GM18505 (cell line): ENCODE data around the gene MRC2.
"Not testable (repeated sequence)": the region's sequence is repeated elsewhere in the genome, so short reads cannot be mapped to it uniquely, and the experiment has no call there.

ENCODE experiments used
- ATAC-seq: cut with Tn5 transposase; IDR thresholded peaks from one replicate; pipeline ENCODE4 v1.9.1; 2021; ENCODE audit not compliant: unreplicated experiment
- POLR2A ChIP-seq: IDR thresholded peaks from 4 replicates; pipeline ENCODE4 v1.6.1; 2011; ENCODE audit warnings: borderline replicate concordance; ENCODE audit not compliant: insufficient read depth, insufficient read length; ENCODE audit errors: extremely low read depth

Gene MRC2

DNA sequence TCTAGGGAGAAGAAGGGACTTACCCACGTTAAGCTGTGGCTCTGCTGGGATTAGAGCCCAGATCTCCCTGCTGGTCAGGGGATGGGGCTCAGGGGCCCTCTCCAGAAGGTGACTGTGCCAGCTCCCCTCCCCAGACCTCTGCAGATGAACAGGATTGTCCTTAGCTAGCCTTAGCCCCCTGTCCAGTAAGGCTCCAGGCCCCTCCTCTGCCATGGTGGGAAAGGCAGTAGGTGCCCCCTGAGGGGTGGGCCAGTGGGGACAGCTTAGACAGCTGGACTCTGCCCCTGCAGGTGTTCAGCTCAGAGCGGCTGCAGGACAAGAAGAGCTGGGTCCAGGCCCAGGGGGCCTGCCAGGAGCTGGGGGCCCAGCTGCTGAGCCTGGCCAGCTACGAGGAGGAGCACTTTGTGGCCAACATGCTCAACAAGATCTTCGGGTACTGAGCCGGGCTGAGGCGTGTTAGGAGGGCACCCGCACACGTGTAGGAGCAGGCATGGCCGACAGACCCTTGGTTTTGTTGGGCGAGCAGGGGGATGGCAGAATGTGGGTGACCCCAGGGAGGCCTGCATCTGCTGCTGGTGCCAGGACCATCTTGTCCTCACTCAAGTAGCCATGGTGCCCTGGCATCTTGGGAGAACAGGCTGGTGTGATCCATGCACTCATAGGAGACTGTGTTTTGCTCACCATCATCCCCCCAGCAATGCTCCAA is 50.9 kb downstream of the MRC2 start:
- ATAC-seq, result no peak
- no peak for TF ChIP-seq POLR2A

DNA sequence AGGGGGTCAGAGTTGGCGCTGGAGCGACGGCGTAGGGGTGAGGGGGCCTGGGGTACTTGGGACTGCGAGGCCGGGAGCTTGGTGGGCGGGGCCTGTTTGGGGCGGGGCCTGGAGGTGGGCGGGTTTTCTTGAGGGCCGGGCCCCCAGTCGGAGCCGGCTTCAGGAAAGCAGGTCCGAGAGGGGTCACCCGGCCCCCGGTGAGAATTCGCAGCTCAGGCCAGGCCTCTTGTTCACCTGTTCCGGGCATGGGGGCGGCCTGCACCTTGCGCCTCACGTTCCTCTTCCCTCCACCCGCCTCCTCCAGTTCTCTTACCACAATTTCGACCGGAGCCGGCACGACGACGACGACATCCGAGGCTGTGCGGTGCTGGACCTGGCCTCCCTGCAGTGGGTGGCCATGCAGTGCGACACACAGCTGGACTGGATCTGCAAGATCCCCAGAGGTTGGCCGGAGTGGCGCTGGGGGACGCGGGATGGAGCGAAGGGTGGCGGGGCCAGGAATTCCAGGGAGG is 52.5 kb downstream of the MRC2 start:
- ATAC-seq, result no peak

DNA sequence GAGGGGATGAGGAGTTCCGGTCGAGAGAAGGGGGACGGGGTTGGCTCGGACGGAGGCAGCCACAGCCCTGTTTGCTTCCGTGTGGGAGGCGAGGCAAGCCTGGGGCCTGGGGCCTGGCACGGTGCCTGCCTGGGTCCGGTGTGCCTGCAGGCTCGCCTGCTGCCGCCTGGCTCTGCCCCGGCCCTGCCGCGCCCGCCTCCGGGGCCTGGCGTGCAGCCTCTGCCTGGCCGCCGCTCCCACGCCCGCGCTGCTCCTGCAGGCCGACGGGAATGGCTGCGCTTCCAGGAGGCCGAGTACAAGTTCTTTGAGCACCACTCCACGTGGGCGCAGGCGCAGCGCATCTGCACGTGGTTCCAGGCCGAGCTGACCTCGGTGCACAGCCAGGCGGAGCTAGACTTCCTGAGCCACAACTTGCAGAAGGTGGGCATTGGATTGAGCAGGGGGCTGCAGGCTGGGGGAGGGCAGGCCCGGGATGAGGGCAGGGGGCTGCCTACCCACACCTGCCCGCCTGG is 53.1 kb downstream of the MRC2 start:
- no peak for TF ChIP-seq POLR2A
- ATAC-seq, result no peak

More for the DNA sequence above, 52.5 kb downstream of the MRC2 start:
- no peak for TF ChIP-seq POLR2A

DNA sequence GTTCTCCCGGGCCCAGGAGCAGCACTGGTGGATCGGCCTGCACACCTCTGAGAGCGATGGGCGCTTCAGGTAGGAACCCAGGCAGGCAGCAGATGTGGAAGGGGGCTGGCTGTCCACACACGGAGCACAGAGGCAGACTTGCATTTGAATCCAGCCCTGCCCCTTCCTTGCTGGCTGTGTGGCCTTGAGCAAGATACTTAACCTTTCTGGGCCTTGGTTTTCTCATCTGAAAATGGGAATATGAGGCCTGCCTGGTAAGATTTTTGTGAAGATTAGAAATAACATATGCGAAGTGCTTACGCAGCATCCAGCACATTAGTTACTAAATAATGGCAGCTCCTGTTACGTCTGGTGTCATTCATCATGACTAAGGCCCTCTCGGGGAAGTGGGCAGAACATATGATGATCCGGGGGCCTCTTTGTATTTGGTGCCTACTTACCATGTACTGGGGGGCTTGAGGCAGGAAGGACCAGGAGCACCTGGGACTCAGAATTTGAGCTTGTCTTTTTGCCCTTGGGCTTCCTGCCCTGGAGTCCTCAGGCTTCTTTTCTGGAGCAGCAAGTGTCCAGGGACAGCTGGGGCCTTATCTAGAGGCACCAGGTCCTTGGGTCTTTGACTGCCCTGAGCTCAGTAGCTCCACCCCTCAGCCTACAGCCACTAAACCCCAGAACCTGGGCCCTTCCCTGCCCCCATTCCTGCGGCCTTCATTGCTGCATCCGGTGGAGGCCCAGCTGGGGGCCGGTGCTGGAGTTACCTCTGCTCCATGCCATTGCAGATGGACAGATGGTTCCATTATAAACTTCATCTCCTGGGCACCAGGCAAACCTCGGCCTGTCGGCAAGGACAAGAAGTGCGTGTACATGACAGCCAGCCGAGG is 53.8 kb downstream of the MRC2 start:
- no peak for ATAC-seq
- no peak for TF ChIP-seq POLR2A

DNA sequence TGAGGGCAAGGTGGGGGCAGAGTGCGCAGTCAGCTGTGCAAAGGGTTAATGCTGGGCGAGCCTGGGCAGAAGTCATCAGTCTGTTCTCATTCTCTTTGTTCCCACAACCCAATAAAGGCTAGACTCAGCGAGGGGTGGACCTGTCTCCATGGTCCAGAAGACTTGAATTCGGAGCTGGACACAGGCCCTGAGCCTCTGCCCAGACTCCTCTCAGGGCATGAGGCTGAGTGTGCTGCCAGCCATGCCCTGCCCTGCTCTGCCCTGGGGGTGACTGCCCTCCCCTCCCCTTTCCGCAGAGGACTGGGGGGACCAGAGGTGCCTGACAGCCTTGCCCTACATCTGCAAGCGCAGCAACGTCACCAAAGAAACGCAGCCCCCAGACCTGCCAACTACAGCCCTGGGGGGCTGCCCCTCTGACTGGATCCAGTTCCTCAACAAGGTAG is 54.5 kb downstream of the MRC2 start:
- ATAC-seq, result no peak
- no peak for TF ChIP-seq POLR2A

DNA sequence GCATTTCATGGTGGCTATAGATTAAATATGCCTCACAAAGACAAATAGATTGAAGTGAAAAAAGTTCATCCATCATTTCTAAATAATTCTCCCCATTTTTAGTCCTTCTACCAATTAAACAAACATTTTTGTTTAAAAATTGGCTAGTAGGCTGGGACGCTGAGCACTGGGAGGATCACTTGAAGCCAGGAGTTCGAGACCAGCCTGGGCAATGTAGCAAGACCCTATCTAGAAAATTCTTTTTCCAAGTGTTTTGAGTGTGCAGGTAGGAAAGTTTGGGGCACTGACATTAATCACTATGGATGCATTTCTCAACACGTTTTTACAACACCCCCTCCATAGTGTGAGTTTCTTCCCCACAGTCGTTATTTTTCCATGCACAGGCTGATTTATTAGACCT is 56.7 kb downstream of the MRC2 start:
- ATAC-seq, result no peak
- TF ChIP-seq POLR2A, result no peak

DNA sequence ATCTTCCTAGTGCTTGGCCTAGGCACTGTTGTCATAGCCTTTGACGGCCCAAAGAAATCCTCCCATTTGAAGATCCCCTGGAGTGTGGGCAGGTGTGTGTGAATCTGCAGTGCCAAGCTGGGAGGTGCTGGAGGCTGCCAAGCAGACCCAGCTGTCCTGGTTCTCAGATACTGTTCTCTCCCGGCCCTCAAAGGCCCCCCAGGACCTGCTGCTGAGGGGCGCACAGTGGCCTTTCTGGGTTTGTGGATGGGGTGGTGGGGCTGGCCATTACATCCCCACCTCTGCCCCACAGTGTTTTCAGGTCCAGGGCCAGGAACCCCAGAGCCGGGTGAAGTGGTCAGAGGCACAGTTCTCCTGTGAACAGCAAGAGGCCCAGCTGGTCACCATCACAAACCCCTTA is 60.5 kb downstream of the MRC2 start:
- no peak for ATAC-seq
- TF ChIP-seq POLR2A, result no peak

DNA sequence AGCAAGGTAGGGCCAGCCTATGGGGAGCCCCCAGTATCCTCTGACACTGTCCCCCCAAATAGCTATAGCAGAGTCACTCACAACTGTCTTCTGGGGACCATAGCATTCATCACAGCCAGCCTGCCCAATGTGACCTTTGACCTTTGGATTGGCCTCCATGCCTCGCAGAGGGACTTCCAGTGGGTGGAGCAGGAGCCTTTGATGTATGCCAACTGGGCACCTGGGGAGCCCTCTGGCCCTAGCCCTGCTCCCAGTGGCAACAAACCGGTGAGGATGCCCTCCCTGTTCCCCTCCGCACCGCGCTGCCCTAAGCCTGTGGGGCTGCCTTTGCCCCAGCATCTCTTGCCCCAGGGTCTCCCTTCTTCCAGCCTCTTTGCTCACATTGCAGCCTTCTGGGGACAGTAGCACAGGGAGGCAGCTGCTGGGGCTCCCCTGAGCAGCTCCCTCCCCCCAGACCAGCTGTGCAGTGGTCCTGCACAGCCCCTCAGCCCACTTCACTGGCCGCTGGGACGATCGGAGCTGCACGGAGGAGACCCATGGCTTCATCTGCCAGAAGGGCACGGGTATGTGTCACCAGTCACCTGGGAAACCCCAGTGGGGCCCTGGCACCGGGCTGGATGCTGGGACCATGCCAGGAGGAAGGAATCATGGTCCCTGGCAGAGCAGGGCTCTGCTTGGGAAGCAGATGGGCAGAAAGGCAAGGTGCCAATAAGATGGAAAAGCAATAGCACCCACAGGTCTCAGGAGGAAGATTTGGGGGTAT is 61.1 kb downstream of the MRC2 start:
- ATAC-seq, result no peak
- TF ChIP-seq POLR2A, result no peak

DNA sequence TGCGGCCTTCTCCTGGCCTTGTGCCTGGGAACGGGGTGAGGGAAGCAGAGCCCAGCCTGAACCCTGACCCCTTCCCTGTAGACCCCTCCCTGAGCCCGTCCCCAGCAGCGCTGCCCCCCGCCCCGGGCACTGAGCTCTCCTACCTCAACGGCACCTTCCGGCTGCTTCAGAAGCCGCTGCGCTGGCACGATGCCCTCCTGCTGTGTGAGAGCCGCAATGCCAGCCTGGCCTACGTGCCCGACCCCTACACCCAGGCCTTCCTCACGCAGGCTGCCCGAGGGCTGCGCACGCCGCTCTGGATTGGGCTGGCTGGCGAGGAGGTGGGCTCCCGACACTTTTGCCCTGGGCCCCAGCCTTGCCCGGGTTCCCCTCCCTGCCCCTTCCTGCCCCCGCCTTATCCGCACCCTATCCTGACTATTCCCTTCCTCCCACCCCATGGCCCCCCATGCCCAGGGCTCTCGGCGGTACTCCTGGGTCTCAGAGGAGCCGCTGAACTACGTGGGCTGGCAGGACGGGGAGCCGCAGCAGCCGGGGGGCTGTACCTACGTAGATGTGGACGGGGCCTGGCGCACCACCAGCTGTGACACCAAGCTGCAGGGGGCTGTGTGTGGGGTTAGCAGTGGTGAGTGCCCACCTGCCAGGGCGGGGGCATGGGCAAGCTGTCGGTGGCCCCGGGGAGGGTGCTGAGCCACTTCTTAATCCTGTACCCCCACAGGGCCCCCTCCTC is 62.1 kb downstream of the MRC2 start:
- ATAC-seq, result no peak
- no peak for TF ChIP-seq POLR2A

DNA sequence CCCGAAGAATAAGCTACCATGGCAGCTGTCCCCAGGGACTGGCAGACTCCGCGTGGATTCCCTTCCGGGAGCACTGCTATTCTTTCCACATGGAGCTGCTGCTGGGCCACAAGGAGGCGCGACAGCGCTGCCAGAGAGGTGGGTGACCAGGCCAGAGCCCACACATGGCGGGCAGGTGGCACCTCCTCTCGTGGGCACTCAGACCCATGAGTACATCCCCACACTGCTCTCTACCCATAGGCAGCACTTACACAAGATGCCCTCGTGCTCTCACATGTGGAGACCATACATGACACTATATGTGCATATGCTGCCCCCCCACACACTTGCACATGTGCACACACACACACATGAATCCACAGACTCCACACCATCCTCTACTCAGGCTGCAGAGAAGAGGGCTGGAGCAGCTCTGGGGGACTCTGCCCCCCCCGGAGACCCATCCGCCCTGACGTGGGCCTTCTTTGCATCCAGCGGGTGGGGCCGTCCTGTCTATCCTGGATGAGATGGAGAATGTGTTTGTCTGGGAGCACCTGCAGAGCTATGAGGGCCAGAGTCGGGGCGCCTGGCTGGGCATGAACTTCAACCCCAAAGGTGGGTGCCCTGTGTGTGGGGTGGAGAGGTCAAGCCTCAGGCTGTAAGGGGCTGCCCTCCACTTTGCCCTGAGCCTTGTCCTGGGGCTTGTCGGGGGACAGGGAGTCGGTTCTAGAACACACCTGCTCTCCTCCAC is 62.9 kb downstream of the MRC2 start:
- no peak for TF ChIP-seq POLR2A
- ATAC-seq, result no peak

DNA sequence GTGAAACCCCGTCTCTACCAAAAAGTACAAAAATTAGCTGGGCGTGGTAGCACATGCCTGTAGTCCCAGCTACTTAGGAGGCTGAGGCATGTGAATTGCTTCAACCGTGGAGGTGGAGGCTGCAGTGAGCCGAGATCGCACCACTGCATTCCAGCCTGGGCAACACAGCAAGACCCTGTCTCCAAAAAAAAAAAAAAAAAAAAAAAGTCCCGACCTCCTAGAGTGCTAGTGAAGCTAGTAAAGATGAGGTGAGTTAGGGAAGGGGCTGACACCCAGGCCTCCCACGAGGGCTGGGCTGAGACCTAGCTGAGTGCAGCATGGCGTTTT is 64.1 kb downstream of the MRC2 start:
- ATAC-seq, result not testable (repeated sequence)

DNA sequence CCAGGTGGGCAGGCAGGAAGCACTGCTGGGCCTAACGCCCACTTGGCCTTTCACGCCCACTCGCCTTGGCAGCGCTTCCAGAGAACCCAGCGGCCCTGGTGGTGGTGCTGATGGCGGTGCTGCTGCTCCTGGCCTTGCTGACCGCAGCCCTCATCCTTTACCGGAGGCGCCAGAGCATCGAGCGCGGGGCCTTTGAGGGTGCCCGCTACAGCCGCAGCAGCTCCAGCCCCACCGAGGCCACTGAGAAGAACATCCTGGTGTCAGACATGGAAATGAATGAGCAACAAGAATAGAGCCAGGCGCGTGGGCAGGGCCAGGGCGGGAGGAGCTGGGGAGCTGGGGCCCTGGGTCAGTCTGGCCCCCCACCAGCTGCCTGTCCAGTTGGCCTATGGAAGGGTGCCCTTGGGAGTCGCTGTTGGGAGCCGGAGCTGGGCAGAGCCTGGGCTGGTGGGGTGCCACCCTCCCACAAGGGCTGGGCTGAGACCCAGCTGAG is 64.7 kb downstream of the MRC2 start:
- no peak for ATAC-seq

More for the DNA sequence above, 64.7 kb downstream of the MRC2 start:
- TF ChIP-seq POLR2A, result no peak
